Mucosa of gallbladder (tissue), 1 donor: Measurements from ENCODE around the gene EML6. TPM values are rescaled to one million over a fixed set of nuclear protein-coding genes. Genes with fewer than 3 reads are reported as not detected.

Experiments used
- DNase-seq: peaks from one replicate; pipeline ENCODE4 v3.0.0-alpha.2; 2020; ENCODE audit warnings: low spot score
- total RNA-seq: library from RNA; stranded (reverse); gene quantifications from one replicate; pipeline ENCODE4 v1.2.1, GENCODE V29; 2021
- donor health status: DM: no; HTN: no; CAD: no.

The EML6 gene
- total RNA-seq, 1 donor from 2014 or later = 2.1 TPM

- no peak for DNase-seq
Observed at GRCh38 chr2:54845094-54845493, 121.6 kb downstream of the EML6 start.

GRCh38 chr2:54845514-54845913 lies 122.1 kb downstream of the EML6 start:
- DNase-seq = no peak

GRCh38 chr2:54850171-54851122 lies 127.0 kb downstream of the EML6 start:
- no peak for DNase-seq

GRCh38 chr2:54853616-54854310 lies 130.3 kb downstream of the EML6 start:
- DNase-seq = no peak

GRCh38 chr2:54855434-54855833 lies 132.0 kb downstream of the EML6 start:
- DNase-seq = no peak

GRCh38 chr2:54858021-54858681 lies 134.7 kb downstream of the EML6 start:
- no peak for DNase-seq

- DNase-seq = no peak
Observed at GRCh38 chr2:54859416-54859815, 136.0 kb downstream of the EML6 start.

- no peak for DNase-seq
Observed at GRCh38 chr2:54859997-54860701, 136.7 kb downstream of the EML6 start.

GRCh38 chr2:54862229-54862628 lies 138.8 kb downstream of the EML6 start:
- DNase-seq = no peak

- DNase-seq = no peak
Observed at GRCh38 chr2:54862742-54863141, 139.3 kb downstream of the EML6 start.

GRCh38 chr2:54863660-54864059 lies 140.2 kb downstream of the EML6 start:
- no peak for DNase-seq

- no peak for DNase-seq
Observed at GRCh38 chr2:54864096-54864495, 140.6 kb downstream of the EML6 start.

GRCh38 chr2:54864727-54865126 lies 141.3 kb downstream of the EML6 start:
- no peak for DNase-seq

GRCh38 chr2:54866179-54866578 lies 142.7 kb downstream of the EML6 start:
- no peak for DNase-seq

- DNase-seq = no peak
Observed at GRCh38 chr2:54866868-54867267, 143.4 kb downstream of the EML6 start.

- no peak for DNase-seq
Observed at GRCh38 chr2:54867457-54867856, 144.0 kb downstream of the EML6 start.

GRCh38 chr2:54871457-54872107 lies 148.1 kb downstream of the EML6 start:
- no peak for DNase-seq

- DNase-seq = no peak
Observed at GRCh38 chr2:54872780-54873179, 149.3 kb downstream of the EML6 start.

- DNase-seq = peak; percentile 23
Observed at GRCh38 chr2:54873236-54873635, 149.8 kb downstream of the EML6 start.

- no peak for DNase-seq
Observed at GRCh38 chr2:54876764-54877163, 153.3 kb downstream of the EML6 start.

- no peak for DNase-seq
Observed at GRCh38 chr2:54878182-54878581, 154.7 kb downstream of the EML6 start.
